ENCODE data around the gene MRPL45. TPM values are rescaled to one million over a fixed set of nuclear protein-coding genes. Genes with fewer than 3 reads are reported as not detected.

The MRPL45 gene
- total and polyA plus RNA-seq, 9 of the 15 experiments (the other 6 are each of a cell fraction or from before 2014, with no cell fraction given), result 48.4 to 228 (median 76.8) TPM

DNA sequence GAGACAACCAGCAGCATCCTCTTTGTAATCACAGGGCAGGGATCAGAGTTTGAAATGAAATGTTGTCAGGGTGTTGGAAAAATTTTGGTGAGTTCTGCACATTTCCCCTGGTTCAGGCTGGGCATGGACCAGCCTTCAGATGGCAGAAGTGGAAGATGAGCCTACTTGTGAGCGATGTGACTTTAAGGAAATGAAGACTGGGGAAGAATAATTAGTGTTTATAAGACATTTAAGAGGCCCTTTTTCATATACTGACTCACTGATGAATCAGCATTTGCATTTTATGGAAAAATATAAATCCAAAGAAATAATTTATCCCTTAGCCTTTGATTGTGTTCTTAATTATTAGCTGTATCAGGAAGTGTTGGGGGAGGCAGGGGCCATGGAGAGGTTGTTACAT lies 25.9 kb downstream of the MRPL45 start:
- BruUV-seq (replicated peaks), result no TSS peak
- Histone ChIP-seq H3K9me3 (replicated peaks; ENCODE audit: control insufficient read depth, insufficient read depth, low read depth, low read length) (no peaks in the 10 kb centered on the region), H3K4me2 (ENCODE audit: insufficient read depth, low read length) (no peak overlapping the region), H3K27ac (ENCODE audit: extremely low read depth, low read depth, low read length) (no peak overlapping the region), H3K36me3 (ENCODE audit: control insufficient read depth, insufficient read depth, low read length) (peaks cover 47% of the 10 kb centered on the region; the same call in 2 of the 3 replicates), H3K79me2 (ENCODE audit: control insufficient read depth, insufficient read depth, low read length) (no peaks in the 10 kb centered on the region), H4K20me1 (replicated peaks; ENCODE audit: control insufficient read depth, insufficient read depth, low read length) (peaks cover 6% of the 10 kb centered on the region; the same call in 1 of the 2 replicates), H3K4me1 (replicated peaks in 1 of 2; ENCODE audit: control insufficient read depth in 2 of 2, insufficient read depth in 2 of 2, low read length in 2 of 2) (peaks cover 0 to 14% of the 10 kb centered on the region in 2 experiments; a peak in 3 of 5 replicates), H3K9me1 (ENCODE audit: control insufficient read depth, insufficient read depth, low read length) (peaks cover 6% of the 10 kb centered on the region), H2AFZ (ENCODE audit: low read depth, low read length) (no peak overlapping the region), H3K27me3 (ENCODE audit: control insufficient read depth in 2 of 2, insufficient read depth in 2 of 2, low read length in 2 of 2) (peaks cover 5 to 9% of the 10 kb centered on the region in 2 experiments; a peak in 2 of 5 replicates), H3K4me3 (no peak overlapping the region), H3K9ac (ENCODE audit: insufficient read depth in 1 of 2, low read depth in 2 of 2, low read length in 2 of 2) (no peak overlapping the region)
- intact Hi-C loops (cut with micrococcal nuclease), result no loop called here
- POLR2A ChIA-PET, result interaction anchor here (0.9 to 1.6 kb wide), 2 partner anchors 11 to 81 kb away, joined by 4 read pairs; no protein-coding TSS in a partner anchor
- in situ Hi-C loops (cut with MboI), result no loop called here
- WGBS (ENCODE audit: insufficient coverage, low coverage, missing lambda C conversion rate), result 94% methylated on average over 1 of the region's 1 CpG
- DNase-seq (ENCODE audit: extremely low read depth in 1 of 4, low spot score in 3 of 4), result no peak
- no peak for ATAC-seq
- FAIRE-seq, result no peak
- CTCF ChIA-PET (ENCODE audit: low intra/inter-chr PET ratio), result no interaction called here
- TF ChIP-seq LCOR (CRISPR knock-in tag; IDR thresholded peaks at IDR 0.05) (no peak), GABPB1 (CRISPR knock-in tag; IDR thresholded peaks at IDR 0.05) (no peak), ZNF324 (CRISPR knock-in tag; IDR thresholded peaks at IDR 0.05) (no peak), ZC3H8 (IDR thresholded peaks at IDR 0.05) (no peak), GTF2F1 (IDR thresholded peaks at IDR 0.05; ENCODE audit: low read depth, low read length) (no peak), RFX1 (IDR thresholded peaks at IDR 0.05) (no peak), ZNF696 (CRISPR knock-in tag; conservative IDR thresholded peaks at IDR 0.05) (no peak), CBX3 (IDR thresholded peaks at IDR 0.05; ENCODE audit: borderline replicate concordance in 1 of 2, low read length in 2 of 2) (no peak), BHLHE40 (IDR thresholded peaks at IDR 0.05; ENCODE audit: low read length) (no peak), ZNF830 (CRISPR knock-in tag; IDR thresholded peaks at IDR 0.05) (no peak)
- TF ChIP-seq, protein P1, sequence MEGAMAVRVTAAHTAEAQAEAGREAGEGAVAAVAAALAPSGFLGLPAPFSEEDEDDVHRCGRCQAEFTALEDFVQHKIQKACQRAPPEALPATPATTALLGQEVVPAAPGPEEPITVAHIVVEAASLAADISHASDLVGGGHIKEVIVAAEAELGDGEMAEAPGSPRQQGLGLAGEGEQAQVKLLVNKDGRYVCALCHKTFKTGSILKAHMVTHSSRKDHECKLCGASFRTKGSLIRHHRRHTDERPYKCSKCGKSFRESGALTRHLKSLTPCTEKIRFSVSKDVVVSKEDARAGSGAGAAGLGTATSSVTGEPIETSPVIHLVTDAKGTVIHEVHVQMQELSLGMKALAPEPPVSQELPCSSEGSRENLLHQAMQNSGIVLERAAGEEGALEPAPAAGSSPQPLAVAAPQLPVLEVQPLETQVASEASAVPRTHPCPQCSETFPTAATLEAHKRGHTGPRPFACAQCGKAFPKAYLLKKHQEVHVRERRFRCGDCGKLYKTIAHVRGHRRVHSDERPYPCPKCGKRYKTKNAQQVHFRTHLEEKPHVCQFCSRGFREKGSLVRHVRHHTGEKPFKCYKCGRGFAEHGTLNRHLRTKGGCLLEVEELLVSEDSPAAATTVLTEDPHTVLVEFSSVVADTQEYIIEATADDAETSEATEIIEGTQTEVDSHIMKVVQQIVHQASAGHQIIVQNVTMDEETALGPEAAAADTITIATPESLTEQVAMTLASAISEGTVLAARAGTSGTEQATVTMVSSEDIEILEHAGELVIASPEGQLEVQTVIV (CRISPR knock-in tag; IDR thresholded peaks at IDR 0.05; ENCODE audit: borderline replicate concordance), result no peak
- TF ChIP-seq, protein P2, sequence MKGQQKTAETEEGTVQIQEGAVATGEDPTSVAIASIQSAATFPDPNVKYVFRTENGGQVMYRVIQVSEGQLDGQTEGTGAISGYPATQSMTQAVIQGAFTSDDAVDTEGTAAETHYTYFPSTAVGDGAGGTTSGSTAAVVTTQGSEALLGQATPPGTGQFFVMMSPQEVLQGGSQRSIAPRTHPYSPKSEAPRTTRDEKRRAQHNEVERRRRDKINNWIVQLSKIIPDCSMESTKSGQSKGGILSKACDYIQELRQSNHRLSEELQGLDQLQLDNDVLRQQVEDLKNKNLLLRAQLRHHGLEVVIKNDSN (CRISPR knock-in tag; IDR thresholded peaks at IDR 0.05), result no peak

Measured in K562 (cell line).